ENCODE results near the gene ATCAY. TPM values are rescaled to one million over a fixed set of nuclear protein-coding genes. Genes with fewer than 3 reads are reported as not detected.

ATCAY gene
- total RNA-seq, 4 donors from 2014 or later, result not detected

DNA sequence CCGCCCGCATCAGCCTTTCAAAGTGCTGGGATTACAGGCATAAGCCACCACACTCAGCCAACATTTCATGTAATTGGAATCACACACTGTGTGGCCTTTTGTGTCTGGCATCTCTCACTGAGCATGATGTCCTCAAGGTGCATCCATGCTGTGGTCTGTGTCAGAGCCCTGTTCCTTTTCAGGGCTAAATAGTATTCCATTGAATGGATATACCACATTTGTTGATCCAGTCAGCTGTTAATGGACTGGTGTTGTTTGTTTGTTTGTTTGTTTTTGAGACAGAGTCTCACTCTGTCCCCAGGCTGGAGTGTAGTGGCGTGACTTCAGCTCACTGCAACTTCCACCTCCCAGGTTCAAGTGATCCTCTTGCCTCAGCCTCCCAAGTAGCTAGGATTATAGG lies 17.9 kb downstream of the ATCAY start:
- ATAC-seq (ENCODE audit: low FRiP score) (no peak), DNase-seq (ENCODE audit: low spot score) (no peak)
- TF ChIP-seq, protein P1, sequence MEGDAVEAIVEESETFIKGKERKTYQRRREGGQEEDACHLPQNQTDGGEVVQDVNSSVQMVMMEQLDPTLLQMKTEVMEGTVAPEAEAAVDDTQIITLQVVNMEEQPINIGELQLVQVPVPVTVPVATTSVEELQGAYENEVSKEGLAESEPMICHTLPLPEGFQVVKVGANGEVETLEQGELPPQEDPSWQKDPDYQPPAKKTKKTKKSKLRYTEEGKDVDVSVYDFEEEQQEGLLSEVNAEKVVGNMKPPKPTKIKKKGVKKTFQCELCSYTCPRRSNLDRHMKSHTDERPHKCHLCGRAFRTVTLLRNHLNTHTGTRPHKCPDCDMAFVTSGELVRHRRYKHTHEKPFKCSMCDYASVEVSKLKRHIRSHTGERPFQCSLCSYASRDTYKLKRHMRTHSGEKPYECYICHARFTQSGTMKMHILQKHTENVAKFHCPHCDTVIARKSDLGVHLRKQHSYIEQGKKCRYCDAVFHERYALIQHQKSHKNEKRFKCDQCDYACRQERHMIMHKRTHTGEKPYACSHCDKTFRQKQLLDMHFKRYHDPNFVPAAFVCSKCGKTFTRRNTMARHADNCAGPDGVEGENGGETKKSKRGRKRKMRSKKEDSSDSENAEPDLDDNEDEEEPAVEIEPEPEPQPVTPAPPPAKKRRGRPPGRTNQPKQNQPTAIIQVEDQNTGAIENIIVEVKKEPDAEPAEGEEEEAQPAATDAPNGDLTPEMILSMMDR (IDR thresholded peaks at IDR 0.05), result no peak

- TF ChIP-seq, protein P1 (IDR thresholded peaks at IDR 0.05), result no peak
- no peak for DNase-seq (ENCODE audit: low spot score)
- ATAC-seq (ENCODE audit: low FRiP score), result peak; percentile 47
Measured at GRCh38 chr19:3899531-3900294, 19.2 kb downstream of the ATCAY start.

DNA sequence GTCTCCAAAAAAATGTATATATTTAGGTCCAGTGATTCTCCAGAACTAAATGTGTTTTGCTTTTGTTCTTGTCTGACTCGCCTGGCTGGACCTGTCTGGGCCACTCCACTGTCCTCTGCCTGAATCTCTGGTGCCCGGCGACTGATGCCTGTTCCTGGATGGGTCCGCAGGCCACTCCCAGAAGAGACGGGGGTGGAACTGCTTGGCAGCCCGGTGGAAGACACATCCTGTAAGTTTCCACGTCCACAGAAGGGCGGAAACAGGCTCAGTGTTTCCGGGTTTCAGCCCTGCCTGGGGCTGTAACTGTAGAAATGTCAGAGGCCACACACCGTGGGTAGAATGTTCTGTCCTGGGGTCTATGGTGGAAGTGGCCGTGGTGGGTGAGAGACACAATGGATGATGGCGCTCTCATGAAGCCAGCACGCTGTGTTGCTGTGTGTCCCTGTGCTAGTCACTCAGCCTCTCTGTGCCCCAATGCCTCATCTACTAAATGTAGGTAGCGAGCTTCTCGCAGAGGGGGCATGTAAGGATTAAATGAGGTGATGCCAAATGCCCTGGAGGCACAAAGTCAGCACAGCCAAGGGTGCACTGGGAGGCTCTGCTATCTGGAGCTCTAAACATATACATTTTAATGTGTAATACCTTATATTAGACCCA lies 22.0 kb downstream of the ATCAY start:
- no peak for ATAC-seq (ENCODE audit: low FRiP score)
- DNase-seq (ENCODE audit: low spot score), result no peak
- TF ChIP-seq, protein P1 (IDR thresholded peaks at IDR 0.05), result no peak

DNA sequence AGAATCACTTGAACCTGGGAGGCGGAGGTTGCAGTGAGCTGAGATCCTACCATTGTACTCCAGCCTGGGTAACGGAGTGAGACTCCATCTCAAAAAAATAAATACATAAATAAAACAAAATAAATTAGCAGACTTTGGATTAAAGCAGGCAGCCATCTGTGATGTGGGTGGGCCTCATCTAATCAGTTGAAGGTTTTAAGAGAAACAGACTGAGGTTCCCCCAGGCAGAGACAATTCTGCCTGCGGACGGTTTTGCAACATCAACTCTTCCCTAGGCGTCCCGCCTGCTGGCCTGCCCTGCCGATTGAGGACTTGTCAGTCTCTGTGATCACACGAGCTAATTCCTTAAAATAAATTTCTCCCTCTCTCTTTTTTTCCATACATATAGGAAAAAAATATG lies 23.7 kb downstream of the ATCAY start:
- DNase-seq (ENCODE audit: low spot score) (no peak), ATAC-seq (ENCODE audit: low FRiP score) (no peak)

GRCh38 chr19:3907626-3908265 lies 27.3 kb downstream of the ATCAY start:
- no peak for DNase-seq (ENCODE audit: low spot score)
- TF ChIP-seq, protein P1 (IDR thresholded peaks at IDR 0.05), result no peak
- peak; percentile 32 for ATAC-seq (ENCODE audit: low FRiP score)

More for the DNA sequence above, 23.7 kb downstream of the ATCAY start:
- TF ChIP-seq, protein P1 (IDR thresholded peaks at IDR 0.05), result no peak

- TF ChIP-seq, protein P1 (IDR thresholded peaks at IDR 0.05), result no peak
- DNase-seq (ENCODE audit: low spot score), result no peak
Measured at GRCh38 chr19:3908266-3909054, 28.0 kb downstream of the ATCAY start.

More at GRCh38 chr19:3908266-3909054, 28.0 kb downstream of the ATCAY start:
- no peak for ATAC-seq (ENCODE audit: low FRiP score)

Measured in omental fat pad (tissue), 4 donors.